SK-N-SH (cell line): ENCODE measurements around the gene ZNF511. TPM values are rescaled to one million over a fixed set of nuclear protein-coding genes. Genes with fewer than 3 reads are reported as not detected.

ENCODE experiments used
- CTCF ChIA-PET: fragments of 300-600, 350-600 bp; formaldehyde crosslinking; extraction: SDS; loops from one replicate; lab custom pipeline; 2021; lab: Yijun Ruan, JAX
- POLR2A ChIA-PET: fragments of 350-600 bp; sonication (Branson Sonifier 250); formaldehyde crosslinking; extraction: SDS; loops from one replicate; lab custom pipeline; 2020; ENCODE audit warnings: antibody characterized with exemption, inconsistent platforms; lab: Yijun Ruan, JAX
- DNase-seq: peaks from one replicate; pipeline ENCODE4 v3.0.0; 2012
- H2AFZ ChIP-seq: fragments of 200-600 bp; sonication (generic); 2 replicates; pipeline ENCODE4 v1.8.1; 2016; ENCODE audit warnings: antibody characterized with exemption, mild to moderate bottlenecking, low read depth
- H3F3A ChIP-seq: fragments of 200-600 bp; sonication (generic); replicated peaks from 2 replicates; pipeline ENCODE3; 2016; ENCODE audit warnings: antibody characterized with exemption, mild to moderate bottlenecking; ENCODE audit not compliant: insufficient read depth
- H3K27ac ChIP-seq, 2 experiments: fragments of 200-500 bp in 1 of 2; fragments of 200-600 bp in 1 of 2; sonication (Bioruptor generic) in 1 of 2; sonication (generic), shearing (Covaris generic) in 1 of 2; 2 replicates each; pipeline versions ENCODE4 v1.5.1 to v1.6.1; 2014 to 2016; ENCODE audit warnings: low read depth in 2 of 2, inconsistent platforms in 1 of 2, low read length in 1 of 2, mild to moderate bottlenecking in 1 of 2, mixed read lengths in 1 of 2
- H3K27me3 ChIP-seq: fragments of 200-600 bp; sonication (generic), shearing (Covaris generic); 2 replicates; pipeline ENCODE4 v1.6.1; 2016; ENCODE audit warnings: mixed run types; ENCODE audit not compliant: insufficient read depth
- H3K36me3 ChIP-seq, 2 experiments: fragments of 200-500 bp in 1 of 2; fragments of 200-600 bp in 1 of 2; sonication (Bioruptor generic) in 1 of 2; sonication (generic) in 1 of 2; replicated peaks in 1 of 2; 2 replicates each; pipeline versions ENCODE3 to v1.5.1; 2014 to 2016; ENCODE audit warnings: low read length in 1 of 2, mild to moderate bottlenecking in 1 of 2; ENCODE audit not compliant: insufficient read depth in 2 of 2, control insufficient read depth in 1 of 2
- H3K4me1 ChIP-seq, 2 experiments: fragments of 200-500 bp in 1 of 2; fragments of 200-600 bp in 1 of 2; sonication (Bioruptor generic) in 1 of 2; sonication (generic), shearing (Covaris generic) in 1 of 2; 2 replicates each; pipeline versions ENCODE4 v1.5.1 to v1.6.1; 2014 to 2016; ENCODE audit warnings: low read depth in 1 of 2, low read length in 1 of 2, mixed run types in 1 of 2; ENCODE audit not compliant: insufficient read depth in 2 of 2, control insufficient read depth in 1 of 2
- H3K4me2 ChIP-seq: fragments of 200-600 bp; sonication (generic), shearing (Covaris generic); 2 replicates; pipeline ENCODE4 v1.6.1; 2017; ENCODE audit warnings: mixed run types
- H3K4me3 ChIP-seq, 2 experiments: fragments of 200-500 bp in 1 of 2; fragments of 200-600 bp in 1 of 2; sonication (Bioruptor generic) in 1 of 2; sonication (generic), shearing (Covaris generic) in 1 of 2; 2 replicates each; pipeline versions ENCODE4 v1.5.1 to v1.8.1; 2014 to 2016; ENCODE audit warnings: low read depth in 2 of 2, inconsistent platforms in 1 of 2, low read length in 1 of 2, mild to moderate bottlenecking in 1 of 2, mixed read lengths in 1 of 2, moderate library complexity in 1 of 2
- H3K79me2 ChIP-seq: fragments of 200-600 bp; sonication (generic); 2 replicates; pipeline ENCODE4 v1.8.1; 2017; ENCODE audit warnings: mild to moderate bottlenecking; ENCODE audit not compliant: insufficient read depth
- H3K9ac ChIP-seq: fragments of 200-600 bp; sonication (generic); 2 replicates; pipeline ENCODE4 v1.6.1; 2017; ENCODE audit warnings: mixed run types
- H3K9me2 ChIP-seq: fragments of 200-600 bp; sonication (generic); 2 replicates; pipeline ENCODE4 v1.6.1; 2017; ENCODE audit warnings: mixed run types
- H3K9me3 ChIP-seq: fragments of 200-600 bp; sonication (generic); 2 replicates; pipeline ENCODE4 v1.6.1; 2017; ENCODE audit warnings: mixed run types, mild to moderate bottlenecking, moderate library complexity
- H4K20me1 ChIP-seq: fragments of 200-600 bp; sonication (generic); 2 replicates; pipeline ENCODE4 v1.6.1; 2017; ENCODE audit warnings: mild to moderate bottlenecking, mixed run types; ENCODE audit not compliant: insufficient read depth
- CTCF ChIP-seq: fragments of 200-600 bp; sonication (generic); IDR thresholded peaks from 2 replicates; pipeline ENCODE4 v1.6.1; 2017; ENCODE audit warnings: antibody characterized with exemption, mild to moderate bottlenecking, moderate library complexity
- ELF1 ChIP-seq: IDR thresholded peaks from 2 replicates; pipeline ENCODE4 v1.4.0; 2012
- EP300 ChIP-seq, 2 experiments: IDR thresholded peaks; 2 replicates each; pipeline versions ENCODE4 v1.4.0 to v1.6.1; 2012; ENCODE audit warnings: borderline replicate concordance in 1 of 2, low read depth in 1 of 2, low read length in 1 of 2
- FOSL2 ChIP-seq: IDR thresholded peaks from 2 replicates; pipeline ENCODE4 v1.4.0; 2012; ENCODE audit warnings: low read depth, mild to moderate bottlenecking, moderate library complexity, borderline replicate concordance
- FOXJ3 ChIP-seq: sonication (generic); formaldehyde crosslinking; IDR thresholded peaks from 2 replicates; pipeline ENCODE4 v1.5.1; 2020; ENCODE audit warnings: mild to moderate bottlenecking, missing genetic modification reagents
- FOXM1 ChIP-seq: IDR thresholded peaks from 2 replicates; pipeline ENCODE4 v1.4.0; 2012; ENCODE audit warnings: low read depth, mild to moderate bottlenecking
- GATA2 ChIP-seq: sonication (generic); formaldehyde crosslinking; IDR thresholded peaks from 2 replicates; pipeline ENCODE4 v1.5.0; 2020; ENCODE audit warnings: mild to moderate bottlenecking, missing genetic modification reagents
- MEF2A ChIP-seq: IDR thresholded peaks from 2 replicates; pipeline ENCODE4 v1.4.0; 2012; ENCODE audit warnings: low read depth, borderline replicate concordance
- NFIC ChIP-seq: IDR thresholded peaks from 2 replicates; pipeline ENCODE4 v1.4.0; 2012; ENCODE audit warnings: borderline replicate concordance
- NRF1 ChIP-seq: IDR thresholded peaks from 2 replicates; pipeline ENCODE4 v1.6.1; 2012; ENCODE audit warnings: low read depth, mild to moderate bottlenecking, low read length
- RCOR1 ChIP-seq: fragments of 150-350 bp; IDR thresholded peaks from 2 replicates; pipeline ENCODE4 v1.6.1; 2017; ENCODE audit warnings: antibody characterized with exemption, low read length
- REST ChIP-seq: IDR thresholded peaks from 2 replicates; pipeline ENCODE4 v1.6.1; 2012; ENCODE audit warnings: mild to moderate bottlenecking, low read depth, low read length, moderate library complexity
- RXRA ChIP-seq: IDR thresholded peaks from 2 replicates; pipeline ENCODE4 v1.4.0; 2012; ENCODE audit warnings: low read depth, mild to moderate bottlenecking, borderline replicate concordance
- SIN3A ChIP-seq: IDR thresholded peaks from 2 replicates; pipeline ENCODE4 v1.6.1; 2012; ENCODE audit warnings: low read depth, mild to moderate bottlenecking, low read length, moderate library complexity, borderline replicate concordance
- TAF1 ChIP-seq: IDR thresholded peaks from 2 replicates; pipeline ENCODE4 v1.6.1; 2012; ENCODE audit warnings: low read depth, mild to moderate bottlenecking, low read length, moderate library complexity, borderline replicate concordance
- TCF12 ChIP-seq: IDR thresholded peaks from 2 replicates; pipeline ENCODE4 v1.4.0; 2012
- TEAD4 ChIP-seq: IDR thresholded peaks from 2 replicates; pipeline ENCODE4 v1.4.0; 2012; ENCODE audit warnings: mild to moderate bottlenecking, borderline replicate concordance; ENCODE audit not compliant: insufficient read depth
- YY1 ChIP-seq: IDR thresholded peaks from 2 replicates; pipeline ENCODE4 v1.4.0; 2012; ENCODE audit warnings: low read depth, mild to moderate bottlenecking
- WGBS: methylation state at CpG from one replicate; pipeline ENCODE4 v1.1.6; 2017; ENCODE audit warnings: low lambda C conversion rate; 5-methylcytosine and 5-hydroxymethylcytosine counted together
- polyA plus RNA-seq, 3 experiments: library from polyadenylated mRNA; depleted of rRNA; stranded (reverse); fragments of >200 nt; gene quantifications; 2 replicates each; pipeline ENCODE4 v1.2.3, GENCODE V29; 2012
- TF ChIP-seq, protein P1 (sequence below): IDR thresholded peaks from 2 replicates; pipeline ENCODE4; 2012

Gene ZNF511
- polyA plus RNA-seq, 1 of the 3 experiments (the other 2 are of a cell fraction), result 62.3 TPM

- WGBS, result 90% methylated on average over 18 of the region's 18 CpGs
- Histone ChIP-seq H2AFZ (no peak overlapping the region), H3K4me3 (no peak overlapping the region), H3K9me3 (no peaks in the 10 kb centered on the region), H3K27me3 (no peaks in the 10 kb centered on the region), H3K27ac (no peak overlapping the region), H3K4me2 (no peak overlapping the region), H3K36me3 (peaks cover 20 to 87% of the 10 kb centered on the region in 2 experiments), H3F3A (no peaks in the 10 kb centered on the region), H3K9me2 (no peaks in the 10 kb centered on the region), H3K9ac (no peak overlapping the region), H3K79me2 (no peaks in the 10 kb centered on the region), H4K20me1 (no peaks in the 10 kb centered on the region), H3K4me1 (no peaks in the 10 kb centered on the region)
- TF ChIP-seq RCOR1 (no peak), CTCF (no peak), TEAD4 (no peak), ELF1 (no peak), YY1 (no peak), GATA2 (no peak), FOXJ3 (CRISPR knock-in tag) (no peak), NRF1 (no peak), SIN3A (no peak), MEF2A (no peak), REST (no peak), RXRA (no peak), TCF12 (no peak), FOXM1 (no peak), NFIC (no peak), TAF1 (no peak), EP300 (IDR thresholded peaks at IDR 0.05; ENCODE audit: borderline replicate concordance in 1 of 2, low read depth in 1 of 2, low read length in 1 of 2) (no peak), FOSL2 (no peak)
- TF ChIP-seq, protein P1, sequence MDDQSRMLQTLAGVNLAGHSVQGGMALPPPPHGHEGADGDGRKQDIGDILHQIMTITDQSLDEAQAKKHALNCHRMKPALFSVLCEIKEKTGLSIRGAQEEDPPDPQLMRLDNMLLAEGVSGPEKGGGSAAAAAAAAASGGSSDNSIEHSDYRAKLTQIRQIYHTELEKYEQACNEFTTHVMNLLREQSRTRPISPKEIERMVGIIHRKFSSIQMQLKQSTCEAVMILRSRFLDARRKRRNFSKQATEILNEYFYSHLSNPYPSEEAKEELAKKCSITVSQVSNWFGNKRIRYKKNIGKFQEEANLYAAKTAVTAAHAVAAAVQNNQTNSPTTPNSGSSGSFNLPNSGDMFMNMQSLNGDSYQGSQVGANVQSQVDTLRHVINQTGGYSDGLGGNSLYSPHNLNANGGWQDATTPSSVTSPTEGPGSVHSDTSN, result no peak
- no peak for DNase-seq
- ChIA-PET CTCF (no interaction called here), POLR2A (no interaction called here)
Measured at GRCh38 chr10:133286366-133286765, 22.3 kb upstream of the ZNF511 start.
